Head of caudate nucleus (tissue), 42 donors: ENCODE results near the gene RGMA.
A peak's percentile ranks its signal among the peaks of the same experiment; 100 is the strongest.
"Not testable (repeated sequence)": the region's sequence is repeated elsewhere in the genome, so short reads cannot be mapped to it uniquely, and the experiment has no call there.

ENCODE experiments used
- DNase-seq, 42 donors: peaks; one replicate each; pipeline versions ENCODE4 v3.0.0 to v3.0.0-alpha.2; 2020 to 2021; ENCODE audit warnings: mixed read lengths in 7 of 42
- intact Hi-C: fragments of 100-400 bp; cut with DNase I; formaldehyde crosslinking; loops from one replicate; pipeline ENCODE4 v1.15.0; 2022

RGMA gene

DNA sequence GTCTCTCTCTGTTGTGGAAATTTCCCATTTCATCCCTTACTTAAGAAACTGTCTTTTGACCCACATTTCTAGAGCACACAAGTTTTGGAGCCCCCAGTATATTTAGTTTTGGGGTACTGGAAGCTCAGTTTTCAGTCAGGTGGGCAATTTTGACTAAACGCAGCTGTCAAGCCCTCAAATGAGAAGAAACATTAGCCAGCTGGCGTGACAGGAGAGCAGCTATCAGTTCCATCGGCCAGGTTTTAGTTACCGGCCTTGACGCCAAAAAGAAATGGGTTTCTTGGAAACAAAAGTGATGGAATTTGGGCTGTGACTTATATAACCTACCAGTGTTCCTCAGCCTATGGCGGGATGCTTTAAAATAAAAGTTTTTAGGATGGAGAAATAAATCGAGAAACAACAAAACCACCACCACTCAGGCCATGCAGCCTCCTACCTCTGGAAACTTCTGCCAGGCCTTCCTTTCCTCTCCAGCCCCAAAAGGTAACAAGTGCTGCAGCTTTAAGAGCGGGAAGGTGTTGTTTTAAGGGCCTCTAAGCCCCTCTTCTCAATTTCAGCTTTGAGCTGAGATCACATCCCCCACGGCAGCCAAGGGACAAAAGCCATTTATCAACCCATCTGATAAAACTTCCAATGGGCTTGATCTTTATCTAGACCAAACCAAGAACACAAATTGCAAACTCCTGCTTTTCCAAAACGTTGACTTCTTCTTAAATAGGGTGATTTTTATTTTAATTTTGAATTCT is 18.3 kb downstream of the RGMA start:
- DNase-seq, result no peak
- intact Hi-C loops, result no loop called here

DNA sequence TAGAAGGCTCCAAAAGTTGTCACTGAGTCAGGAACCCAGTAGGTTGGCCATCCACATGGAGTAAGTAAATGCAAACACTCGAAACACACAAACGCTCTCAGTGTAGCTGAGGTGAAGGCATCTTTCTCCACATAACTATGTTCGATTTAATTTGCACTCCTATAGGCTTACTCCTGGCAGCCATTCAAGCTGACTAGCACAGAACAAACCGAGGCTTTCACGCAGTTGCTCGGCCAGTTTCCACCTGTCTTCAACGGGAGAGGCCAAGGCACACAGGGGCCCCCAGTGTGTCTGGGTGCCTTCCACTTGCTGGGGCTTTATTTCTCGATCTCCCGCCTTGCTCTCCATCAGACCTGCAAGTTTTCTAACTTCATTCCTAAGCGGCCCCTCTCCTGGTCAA is 18.9 kb downstream of the RGMA start:
- DNase-seq, result no peak
- intact Hi-C loops, result no loop called here

DNA sequence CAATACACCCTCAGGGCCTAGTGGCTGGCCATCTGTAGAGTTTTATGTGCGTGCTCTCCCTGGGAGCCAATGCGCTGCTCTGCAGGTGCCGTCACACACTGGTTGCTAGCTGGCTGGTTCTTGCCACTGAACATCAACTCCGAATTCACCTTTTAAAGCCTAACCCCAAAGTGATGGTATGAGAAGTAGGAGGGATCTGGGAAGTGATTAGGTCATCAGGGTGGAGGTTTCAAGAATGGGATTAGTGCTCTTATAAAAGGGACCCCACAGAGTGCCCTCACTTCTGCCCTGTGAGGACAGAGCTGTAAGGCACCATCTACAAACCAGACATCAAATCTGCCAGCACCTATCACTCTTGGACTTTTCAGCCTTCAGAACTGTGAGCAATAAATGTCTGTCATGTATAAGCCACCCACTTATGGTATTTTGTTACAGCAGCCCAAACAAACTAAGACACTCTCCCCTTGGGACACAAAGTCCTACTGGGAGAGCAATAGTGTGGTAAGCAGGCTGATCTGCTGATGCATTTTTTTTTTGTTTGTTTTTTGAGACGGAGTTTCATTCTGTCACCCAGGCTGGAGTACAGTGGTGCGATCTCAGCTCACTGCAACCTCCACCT is 20.3 kb downstream of the RGMA start:
- DNase-seq, result no peak
- intact Hi-C loops, result no loop called here

DNA sequence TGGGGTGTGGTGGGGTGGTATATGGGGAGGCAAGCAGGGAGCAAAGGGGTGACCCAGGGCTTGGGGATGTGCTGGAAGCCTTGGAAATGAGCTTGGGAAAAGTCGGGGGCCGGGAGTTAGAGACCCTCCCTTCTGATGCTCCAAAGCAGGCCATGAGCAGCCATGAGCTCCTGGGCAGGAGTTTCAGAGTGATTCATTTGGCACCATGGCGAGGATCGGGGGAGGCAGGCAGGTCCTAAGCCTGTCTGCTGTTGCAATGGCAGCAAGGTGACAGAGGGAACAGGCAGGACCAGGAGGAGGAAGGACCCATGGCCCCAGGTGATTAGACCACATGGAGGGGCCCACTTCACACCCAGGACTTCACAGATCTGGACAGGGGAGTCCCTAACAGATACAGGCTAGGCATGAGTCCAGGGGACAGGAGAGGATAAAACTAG is 21.3 kb downstream of the RGMA start:
- intact Hi-C loops, result no loop called here
- DNase-seq, result no peak

DNA sequence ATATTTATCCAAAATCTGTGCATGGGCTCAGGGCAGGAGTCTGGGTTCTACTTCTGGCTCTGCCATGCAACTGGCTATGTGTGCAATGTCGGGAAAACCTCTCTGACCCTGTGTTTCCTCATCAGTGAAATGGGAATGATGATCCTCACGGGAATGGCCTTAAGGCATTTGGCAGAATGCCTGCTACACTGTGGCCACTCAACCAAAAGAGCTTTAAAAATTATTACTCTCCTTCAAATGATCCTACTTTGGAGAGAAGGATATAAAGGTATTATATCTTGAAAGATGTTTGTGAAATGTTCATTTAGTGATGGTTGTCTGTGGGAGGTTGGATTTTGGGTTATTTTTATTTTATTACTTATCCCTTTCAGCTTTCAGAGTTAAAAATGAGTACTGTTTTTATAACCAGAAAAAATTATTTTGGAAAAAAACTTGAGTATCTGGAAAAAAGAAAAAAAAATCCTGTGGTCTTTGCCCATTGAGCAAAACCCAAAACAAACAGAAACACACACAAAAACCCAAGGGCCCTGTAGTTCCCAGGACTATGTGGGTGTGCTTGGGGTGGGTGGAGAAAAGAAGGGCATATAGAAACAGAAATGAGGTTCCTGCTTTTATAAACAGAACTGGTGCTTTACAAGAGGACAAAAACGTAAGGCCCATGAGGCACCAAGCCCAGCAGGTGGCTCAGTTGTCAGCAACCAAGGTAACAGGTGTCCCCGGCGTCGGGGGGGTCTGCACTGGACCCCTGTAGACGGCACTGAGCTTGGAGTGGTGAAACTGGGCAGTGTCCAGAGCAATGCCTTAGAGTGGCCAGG is 22.0 kb downstream of the RGMA start:
- intact Hi-C loops, result no loop called here
- no peak for DNase-seq

DNA sequence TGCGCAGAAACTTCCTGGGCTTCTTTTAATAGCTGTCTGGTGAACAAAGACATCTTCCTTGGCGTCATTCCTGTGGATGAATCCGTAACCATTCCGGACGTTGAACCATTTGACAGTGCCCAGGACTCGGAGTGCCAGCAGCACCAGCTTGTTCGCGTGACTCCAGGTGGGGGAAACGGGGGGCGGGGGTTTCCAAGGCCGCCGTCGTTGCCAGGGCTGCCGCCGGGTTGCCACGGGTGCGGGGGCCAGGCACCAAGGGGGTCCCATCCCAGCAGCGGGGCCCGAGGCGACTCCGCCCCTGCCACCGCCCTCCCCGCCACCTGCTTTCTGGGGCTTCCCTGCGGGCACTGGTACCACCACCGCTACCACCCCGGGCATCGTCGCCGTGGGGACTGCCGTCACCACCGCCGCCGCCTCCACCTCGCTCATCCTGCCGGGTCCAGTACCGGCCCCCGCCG is 22.8 kb downstream of the RGMA start:
- intact Hi-C loops, result no loop called here
- peak in 2 of 42 donors; percentile 35 for DNase-seq

DNA sequence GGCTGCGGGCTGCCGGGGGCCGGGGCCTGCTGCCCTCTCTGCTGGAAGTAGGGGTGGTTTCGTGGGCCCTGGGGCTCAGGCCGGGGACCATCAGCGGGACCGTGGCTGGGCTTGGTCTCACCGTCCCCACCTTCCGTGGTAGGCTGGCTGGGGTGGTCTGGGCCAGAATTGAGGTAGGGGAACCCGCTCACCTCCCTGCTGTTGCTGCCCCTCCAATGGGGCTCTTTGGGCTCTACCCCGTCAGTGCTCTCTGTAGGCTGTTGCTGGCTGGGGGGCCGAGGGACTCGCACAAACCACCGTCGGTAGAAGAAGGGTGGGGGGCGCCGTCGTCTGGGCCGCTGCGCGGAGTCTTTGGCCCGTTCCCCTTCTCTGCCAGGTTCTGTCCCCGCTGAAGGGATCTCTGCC is 23.4 kb downstream of the RGMA start:
- intact Hi-C loops, result no loop called here
- no peak for DNase-seq

DNA sequence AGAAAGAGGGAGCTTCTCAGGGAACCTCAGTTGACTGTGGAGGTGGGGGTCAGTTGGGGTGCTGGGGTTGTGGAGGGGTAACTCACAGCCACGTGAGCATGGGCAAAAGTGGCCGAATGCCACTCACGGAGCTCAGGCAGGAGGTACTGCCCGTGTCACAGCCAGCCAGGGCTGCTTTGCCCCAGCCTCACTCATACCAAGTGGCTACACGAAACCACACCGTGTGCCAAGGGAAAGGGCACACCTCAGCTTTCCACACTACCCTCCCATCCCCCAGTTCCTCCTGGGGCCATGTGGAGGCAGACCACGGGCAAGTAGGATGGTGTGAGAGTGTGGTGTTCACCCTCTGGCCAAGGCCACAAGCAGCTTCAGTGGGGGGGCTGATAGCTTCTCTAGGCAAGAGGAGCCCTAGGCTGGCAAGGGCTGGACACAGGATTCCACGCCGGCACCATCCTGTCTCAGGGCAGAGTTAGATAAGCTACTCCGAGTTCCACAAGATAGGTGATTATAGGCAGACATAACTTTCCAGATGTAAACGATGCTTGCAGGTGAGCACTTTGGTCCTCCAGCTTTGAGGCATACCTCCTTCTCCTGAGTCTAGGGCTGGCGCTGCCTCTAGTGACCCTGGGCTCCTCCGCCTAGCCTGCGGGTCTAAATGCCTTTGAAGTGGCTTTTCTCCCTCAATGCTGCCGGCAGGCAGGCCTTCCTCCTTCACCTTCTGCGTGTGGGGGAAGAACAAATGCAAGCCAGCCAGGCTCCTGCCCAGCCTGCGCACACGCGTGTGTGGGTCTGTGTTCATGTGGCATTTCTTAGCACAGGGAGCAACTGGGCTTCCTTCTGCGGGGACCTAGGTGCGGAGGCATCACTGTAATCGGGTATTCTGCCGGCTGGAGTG is 25.0 kb downstream of the RGMA start:
- no peak for DNase-seq
- intact Hi-C loops, result no loop called here

DNA sequence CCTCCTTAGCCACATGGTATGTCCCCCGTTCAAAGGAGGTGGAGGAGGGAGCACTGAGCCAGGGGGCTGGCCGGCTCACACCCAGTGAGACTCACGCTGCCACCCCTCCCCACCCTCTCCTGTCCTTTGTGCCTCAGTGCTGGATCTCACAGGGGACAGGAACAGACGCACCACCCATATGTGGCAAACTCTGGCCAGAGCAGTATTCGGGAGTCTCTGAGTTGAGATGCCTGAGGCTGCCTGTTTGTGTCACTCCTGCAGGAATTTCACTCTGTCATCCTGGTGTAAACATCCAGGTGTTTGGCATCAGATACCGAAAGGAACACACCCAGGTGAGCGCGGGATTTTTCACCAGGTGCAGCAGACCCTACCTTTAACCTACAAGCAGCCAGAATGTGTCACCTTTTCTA is 25.7 kb downstream of the RGMA start:
- intact Hi-C loops, result no loop called here
- DNase-seq, result no peak

DNA sequence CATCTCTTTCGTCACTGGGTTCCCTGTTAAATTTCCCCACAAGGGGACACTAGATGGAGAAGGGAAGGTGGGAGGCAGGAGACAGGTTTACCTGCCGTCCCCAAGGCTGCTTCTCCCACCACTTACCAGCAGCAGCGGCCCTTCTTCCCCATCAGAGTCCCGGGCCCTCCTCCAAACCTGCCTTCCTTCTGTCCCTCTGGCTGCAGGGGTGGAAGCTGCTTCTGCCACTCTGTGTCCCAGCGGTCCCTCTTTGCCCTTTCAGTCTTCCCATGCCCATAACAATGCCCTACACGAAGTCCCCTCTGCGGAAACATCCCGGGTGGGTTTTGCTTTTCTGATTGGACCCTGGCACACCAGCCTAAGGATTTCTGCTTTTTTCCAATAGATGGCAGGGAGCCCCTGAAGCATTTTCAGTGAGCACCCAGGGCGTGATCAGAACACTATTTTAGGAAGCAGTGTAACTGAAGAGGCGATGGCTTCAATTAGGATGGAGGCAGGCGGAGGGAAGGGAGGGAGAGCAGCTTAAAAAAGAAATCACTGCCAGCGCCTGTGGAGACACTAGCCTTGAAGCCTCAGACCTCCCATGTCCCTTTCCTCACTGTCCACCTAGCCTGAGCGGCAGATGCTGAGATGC is 26.3 kb downstream of the RGMA start:
- DNase-seq, intact Hi-C loops: not testable (repeated sequence)

DNA sequence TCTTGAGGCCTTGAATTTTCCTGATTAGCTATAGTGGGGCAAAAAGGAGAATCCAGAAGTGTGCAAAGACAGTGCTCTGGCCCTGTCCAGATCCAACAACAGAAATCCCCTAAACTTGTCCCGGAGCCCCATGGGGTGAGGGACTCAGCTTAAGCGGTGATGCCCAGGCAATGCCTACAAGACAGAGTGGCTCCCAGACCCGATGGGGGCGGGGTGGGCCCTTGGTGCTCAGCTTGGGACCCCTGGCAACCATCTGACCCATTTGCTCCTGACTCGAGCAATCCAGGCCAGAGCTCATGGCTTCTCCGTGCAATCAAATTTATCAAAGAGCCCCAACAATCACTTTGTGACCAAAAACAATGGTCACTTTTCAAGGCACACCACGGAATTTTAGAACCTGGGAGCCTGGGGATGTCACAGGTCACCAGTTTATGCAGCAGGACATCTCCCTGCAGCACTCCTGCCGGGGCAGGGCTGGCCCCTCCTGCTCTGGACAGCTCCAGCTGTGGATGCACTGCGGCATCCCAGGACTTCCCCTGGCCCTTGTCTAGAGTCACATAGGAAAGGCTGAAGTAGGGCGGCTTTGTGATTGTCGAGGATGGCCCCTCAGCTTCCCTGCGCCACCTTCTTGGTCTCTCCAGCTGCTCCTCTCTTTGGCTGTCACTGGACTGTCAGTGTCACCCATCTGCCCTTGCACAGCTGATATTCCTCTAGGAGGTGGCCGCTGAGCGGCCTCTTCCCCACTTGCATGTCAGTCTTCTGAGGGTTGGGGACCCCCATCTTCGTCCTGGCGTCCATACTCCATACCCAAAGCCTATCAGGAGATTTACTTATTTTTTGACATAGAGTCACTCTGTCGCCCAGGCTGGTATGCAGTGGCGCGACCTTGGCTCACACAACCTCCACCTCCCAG is 28.4 kb downstream of the RGMA start:
- intact Hi-C loops, result no loop called here
- no peak for DNase-seq

DNA sequence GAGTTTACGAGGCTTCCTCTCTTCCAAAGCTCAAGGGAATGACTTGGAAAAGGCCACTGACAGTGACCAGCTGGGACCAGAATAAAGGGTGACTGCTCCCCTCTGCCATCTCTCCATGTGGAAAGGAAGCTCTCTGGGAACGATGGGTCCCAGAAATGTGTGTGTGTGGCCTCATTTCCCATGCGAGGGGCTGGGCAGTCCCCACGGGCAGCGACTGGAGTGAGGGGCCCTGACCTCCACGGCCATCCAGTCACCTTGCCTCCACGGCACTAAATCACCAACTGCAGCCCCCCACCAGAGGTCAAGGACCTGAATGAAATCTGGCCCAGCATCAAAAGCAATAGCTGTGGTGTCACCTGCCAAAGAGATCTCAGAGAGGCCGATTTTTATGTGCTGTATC is 29.6 kb downstream of the RGMA start:
- DNase-seq, result no peak
- intact Hi-C loops, result no loop called here

DNA sequence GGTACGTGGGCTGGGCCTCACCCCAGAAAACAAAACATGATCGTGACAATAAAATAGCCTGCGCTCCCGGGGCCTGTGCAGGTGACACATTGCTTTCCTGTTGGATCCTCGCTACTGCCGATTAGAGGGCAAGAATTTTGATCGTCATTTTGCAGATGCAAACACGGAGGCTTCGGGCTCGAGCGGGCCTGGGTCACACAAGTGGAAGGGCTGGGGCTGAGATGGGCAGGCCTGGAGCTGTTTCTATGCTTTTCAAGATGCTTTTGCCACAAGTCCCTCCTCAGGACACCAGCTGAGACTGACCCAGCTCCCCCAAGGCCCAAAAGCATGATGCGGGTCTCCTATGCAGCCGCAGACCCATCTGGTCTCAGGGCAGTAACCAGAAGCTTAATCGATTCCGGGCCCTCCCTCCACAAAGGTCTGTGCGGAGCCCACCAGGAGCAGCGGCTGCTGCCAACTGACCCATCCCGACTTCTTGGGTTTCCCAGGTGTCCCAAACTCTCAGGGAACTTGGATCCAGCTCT is 30.0 kb downstream of the RGMA start:
- no peak for DNase-seq
- intact Hi-C loops, result no loop called here

DNA sequence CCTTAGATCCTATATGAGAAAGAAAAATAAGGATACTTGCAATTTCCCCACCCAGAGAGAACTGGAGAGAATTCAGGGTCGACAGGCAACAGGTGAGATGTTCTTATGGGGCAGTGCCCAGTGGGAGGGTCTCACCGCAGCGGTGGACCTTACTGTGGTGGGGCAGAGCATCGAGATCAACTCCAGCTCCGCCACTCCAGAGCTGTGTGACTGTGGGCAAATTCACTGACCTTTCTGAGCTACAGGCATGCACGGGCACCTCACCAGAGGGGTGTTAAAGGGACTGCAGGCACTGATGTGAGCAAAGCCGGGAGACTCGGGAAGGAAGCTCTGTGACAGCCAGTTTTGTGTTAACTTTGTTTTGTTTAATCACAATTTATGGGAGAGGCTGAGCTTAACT is 30.9 kb downstream of the RGMA start:
- DNase-seq, result no peak

DNA sequence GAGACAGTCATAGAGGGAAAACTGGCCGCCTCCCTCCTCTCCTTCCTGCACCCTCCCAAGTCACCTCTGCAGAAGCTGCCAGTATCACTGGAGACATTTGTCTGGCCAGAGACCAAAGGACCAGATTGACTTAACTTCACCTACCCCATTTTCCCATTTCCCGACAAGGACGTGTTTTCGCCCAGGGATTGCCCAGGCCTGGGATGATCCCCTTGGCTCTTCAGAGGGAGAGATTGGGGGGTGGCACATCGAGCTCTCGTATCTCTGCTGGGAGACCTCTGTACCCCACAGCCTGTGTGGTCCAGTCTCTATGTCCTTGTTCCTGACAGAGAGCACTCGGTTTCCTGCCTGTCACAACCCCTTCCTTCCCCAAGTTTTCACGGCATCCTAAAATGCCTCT is 31.4 kb downstream of the RGMA start:
- no peak for DNase-seq
- intact Hi-C loops, result no loop called here

More for the DNA sequence above, 30.9 kb downstream of the RGMA start:
- intact Hi-C loops, result no loop called here

DNA sequence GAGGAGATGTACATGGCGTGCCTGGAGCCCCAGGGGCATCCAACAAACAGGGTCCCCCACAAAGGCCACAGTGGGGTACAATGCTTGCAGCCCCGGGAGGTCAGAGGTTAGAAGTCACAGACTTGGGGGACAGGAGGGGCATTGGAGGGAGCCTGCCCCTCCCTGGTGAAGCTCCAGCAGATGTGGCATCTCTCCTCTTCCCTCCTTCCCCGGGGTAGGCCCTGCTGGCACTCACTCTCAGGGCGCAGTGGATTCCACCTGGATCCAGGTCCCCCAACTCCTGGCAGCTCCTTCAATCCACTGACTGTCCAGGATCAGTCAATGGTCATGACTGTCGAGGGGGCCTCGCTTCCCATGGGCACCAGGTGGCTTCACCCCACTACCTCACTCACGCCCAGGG is 32.2 kb downstream of the RGMA start:
- no peak for DNase-seq
- intact Hi-C loops, result no loop called here

DNA sequence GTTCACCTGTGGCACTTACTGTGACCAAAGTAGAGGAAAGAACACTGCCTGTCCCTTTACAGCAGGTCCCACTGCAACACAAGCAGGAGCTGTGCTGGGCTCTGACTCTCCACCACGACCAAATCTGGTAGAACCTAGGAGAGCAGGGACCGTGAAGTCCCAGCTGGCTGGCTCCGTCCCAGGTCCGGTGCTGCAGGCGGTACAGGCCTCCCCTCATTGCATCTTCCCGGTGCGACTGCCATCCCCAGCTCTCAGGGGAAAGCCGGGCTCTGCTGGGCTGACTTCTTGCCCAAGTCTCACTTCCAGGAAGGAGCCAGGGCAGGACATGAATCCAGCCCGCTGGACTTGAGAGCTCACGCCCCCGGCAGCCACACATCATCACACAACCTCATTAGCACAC is 33.8 kb downstream of the RGMA start:
- intact Hi-C loops, result no loop called here
- no peak for DNase-seq
